Stimulated activated naive CD8-positive, alpha-beta T cell treated with anti-CD3 and anti-CD28 coated beads, Interleukin-15, amount 100 ng/mL, for 72 hours (primary cell): Measurements from ENCODE around the gene C19orf73.
"Not testable (repeated sequence)": the region's sequence is repeated elsewhere in the genome, so short reads cannot be mapped to it uniquely, and the experiment has no call there.

Experiments
- ATAC-seq: fragments of 150-1000 bp; cut with Tn5 transposase; 2 replicates; pipeline ENCODE4 v1.10.0; 2021; ENCODE audit warnings: mild to moderate bottlenecking, moderate library complexity
- DNase-seq, 2 donors: peaks; one replicate each; pipeline ENCODE4 v3.0.0; 2021 to 2022
- H3K27ac Mint-ChIP-seq, 2 donors: one replicate each; pipeline ENCODE4 v1.8.0; 2022; ENCODE audit warnings: mild to moderate bottlenecking in 2 of 2, mixed read lengths in 2 of 2, moderate library complexity in 2 of 2
- H3K27me3 Mint-ChIP-seq: one replicate; pipeline ENCODE4 v1.8.0; 2022; ENCODE audit warnings: mixed read lengths
- H3K4me1 Mint-ChIP-seq: one replicate; pipeline ENCODE4 v1.8.0; 2022; ENCODE audit warnings: mild to moderate bottlenecking, mixed read lengths
- H3K4me3 Mint-ChIP-seq, 2 donors: one replicate each; pipeline ENCODE4 v1.8.0; 2022; ENCODE audit warnings: mild to moderate bottlenecking in 2 of 2, mixed read lengths in 2 of 2, moderate library complexity in 1 of 2
- H3K9me3 Mint-ChIP-seq, 2 donors: one replicate each; pipeline ENCODE4 v1.8.0; 2022; ENCODE audit warnings: mixed read lengths in 2 of 2

Gene C19orf73

GRCh38 chr19:49133621-49134454 lies 14.9 kb upstream of the C19orf73 start:
- ATAC-seq (peak; percentile 70), DNase-seq (peak; percentile 53 to 55)
- Mint-ChIP-seq H3K27ac (peak overlapping the region in 1 of 2 donors; percentile 70), H3K9me3 (no peaks in the 10 kb centered on the region), H3K4me1 (peaks cover 43% of the 10 kb centered on the region), H3K4me3 (peak overlapping the region; percentile 51 to 83), H3K27me3 (peaks cover 17% of the 10 kb centered on the region)

- H3K4me1 Mint-ChIP-seq = peaks cover 50% of the 10 kb centered on the region
- no peak overlapping the region for H3K27ac Mint-ChIP-seq
- H3K27me3 Mint-ChIP-seq = peaks cover 17% of the 10 kb centered on the region
- DNase-seq (no peak), ATAC-seq (peak; percentile 27)
- H3K4me3 Mint-ChIP-seq = peak overlapping the region; percentile 51 to 83
- no peaks in the 10 kb centered on the region for H3K9me3 Mint-ChIP-seq
Observed at GRCh38 chr19:49132974-49133609, 14.1 kb upstream of the C19orf73 start.

GRCh38 chr19:49130325-49130724 lies 11.4 kb upstream of the C19orf73 start:
- H3K9me3 Mint-ChIP-seq = no peaks in the 10 kb centered on the region
- DNase-seq (no peak), ATAC-seq (no peak)
- H3K4me3 Mint-ChIP-seq = no peak overlapping the region
- peaks cover 17% of the 10 kb centered on the region for H3K27me3 Mint-ChIP-seq
- H3K27ac Mint-ChIP-seq = no peak overlapping the region
- H3K4me1 Mint-ChIP-seq = peaks cover 50% of the 10 kb centered on the region

GRCh38 chr19:49129238-49129583 lies 10.3 kb upstream of the C19orf73 start:
- Mint-ChIP-seq H3K9me3 (no peaks in the 10 kb centered on the region), H3K4me3 (peak overlapping the region in 1 of 2 donors; percentile 86), H3K4me1 (peaks cover 40% of the 10 kb centered on the region), H3K27me3 (peaks cover 10% of the 10 kb centered on the region), H3K27ac (no peak overlapping the region)
- no peak for ATAC-seq
- DNase-seq = no peak

- H3K4me1 Mint-ChIP-seq = peaks cover 35% of the 10 kb centered on the region
- ATAC-seq = no peak
- peak overlapping the region; percentile 86 to 89 for H3K4me3 Mint-ChIP-seq
- no peaks in the 10 kb centered on the region for H3K9me3 Mint-ChIP-seq
- H3K27ac Mint-ChIP-seq = peak overlapping the region in 1 of 2 donors; percentile 0
- peaks cover 4% of the 10 kb centered on the region for H3K27me3 Mint-ChIP-seq
- DNase-seq = no peak
Observed at GRCh38 chr19:49128545-49129237, 9.7 kb upstream of the C19orf73 start.

GRCh38 chr19:49127674-49128544 lies 9.0 kb upstream of the C19orf73 start:
- Mint-ChIP-seq H3K27me3 (no peaks in the 10 kb centered on the region), H3K4me3 (peak overlapping the region; percentile 86 to 89), H3K4me1 (peaks cover 27% of the 10 kb centered on the region), H3K9me3 (no peaks in the 10 kb centered on the region), H3K27ac (peak overlapping the region; percentile 77 to 94)
- DNase-seq (peak; percentile 97), ATAC-seq (peak; percentile 96)

- H3K27ac Mint-ChIP-seq, ATAC-seq, H3K9me3 Mint-ChIP-seq, DNase-seq, H3K27me3 Mint-ChIP-seq: not testable (repeated sequence)
- H3K4me3 Mint-ChIP-seq = peak overlapping the region; percentile 44 to 57
- peaks cover 23% of the 10 kb centered on the region for H3K4me1 Mint-ChIP-seq
Observed at GRCh38 chr19:49127225-49127624, 8.3 kb upstream of the C19orf73 start.

GRCh38 chr19:49126575-49126974 lies 7.6 kb upstream of the C19orf73 start:
- H3K4me1 Mint-ChIP-seq = peaks cover 23% of the 10 kb centered on the region
- H3K4me3 Mint-ChIP-seq = no peak overlapping the region
- no peaks in the 10 kb centered on the region for H3K9me3 Mint-ChIP-seq
- ATAC-seq = no peak
- DNase-seq = no peak
- no peaks in the 10 kb centered on the region for H3K27me3 Mint-ChIP-seq
- H3K27ac Mint-ChIP-seq = no peak overlapping the region

- Mint-ChIP-seq H3K4me3 (no peak overlapping the region), H3K27me3 (peaks cover 12% of the 10 kb centered on the region), H3K4me1 (peaks cover 32% of the 10 kb centered on the region), H3K9me3 (no peaks in the 10 kb centered on the region), H3K27ac (no peak overlapping the region)
- DNase-seq (no peak), ATAC-seq (no peak)
Observed at GRCh38 chr19:49125025-49125731, 6.2 kb upstream of the C19orf73 start.

- ATAC-seq, H3K9me3 Mint-ChIP-seq, H3K4me3 Mint-ChIP-seq, DNase-seq, H3K27ac Mint-ChIP-seq: not testable (repeated sequence)
- H3K27me3 Mint-ChIP-seq = peaks cover 18% of the 10 kb centered on the region
- peaks cover 26% of the 10 kb centered on the region for H3K4me1 Mint-ChIP-seq
Observed at GRCh38 chr19:49123285-49123684, 4.3 kb upstream of the C19orf73 start.

GRCh38 chr19:49121841-49122240 lies 2.9 kb upstream of the C19orf73 start:
- not testable (repeated sequence) for H3K4me3 Mint-ChIP-seq, DNase-seq, ATAC-seq, H3K9me3 Mint-ChIP-seq, H3K27ac Mint-ChIP-seq
- Mint-ChIP-seq H3K4me1 (peaks cover 32% of the 10 kb centered on the region), H3K27me3 (peaks cover 18% of the 10 kb centered on the region)

- H3K9me3 Mint-ChIP-seq = no peaks in the 10 kb centered on the region
- H3K4me1 Mint-ChIP-seq = peaks cover 38% of the 10 kb centered on the region
- peaks cover 18% of the 10 kb centered on the region for H3K27me3 Mint-ChIP-seq
- DNase-seq = no peak
- H3K27ac Mint-ChIP-seq = no peak overlapping the region
- peak overlapping the region; percentile 49 to 96 for H3K4me3 Mint-ChIP-seq
- ATAC-seq = no peak
Observed at GRCh38 chr19:49120868-49121267, 1.9 kb upstream of the C19orf73 start.

GRCh38 chr19:49120325-49120683 lies 1.4 kb upstream of the C19orf73 start:
- Mint-ChIP-seq H3K4me1 (peaks cover 43% of the 10 kb centered on the region), H3K9me3 (no peaks in the 10 kb centered on the region), H3K27ac (peak overlapping the region in 1 of 2 donors; percentile 45), H3K4me3 (peak overlapping the region; percentile 49 to 96), H3K27me3 (peaks cover 18% of the 10 kb centered on the region)
- no peak for ATAC-seq
- no peak for DNase-seq

- Mint-ChIP-seq H3K27me3 (peaks cover 18% of the 10 kb centered on the region), H3K27ac (peak within 1 kb of the TSS; percentile 87 to 97), H3K4me1 (peaks cover 48% of the 10 kb centered on the region), H3K4me3 (peak within 1 kb of the TSS; percentile 85 to 96), H3K9me3 (no peaks in the 10 kb centered on the region)
- peak; percentile 22 to 37 for DNase-seq
- no peak for ATAC-seq
Observed at GRCh38 chr19:49119411-49120324, 725 bp upstream of the C19orf73 start, which contains the start of gene PPFIA3. Gene PPFIA3 (plus strand): TSS chr19:49119544. CDS start chr19:49127874, 8,330 bp downstream.
